ENCODE measurements around the gene SIGLEC14.

DNA sequence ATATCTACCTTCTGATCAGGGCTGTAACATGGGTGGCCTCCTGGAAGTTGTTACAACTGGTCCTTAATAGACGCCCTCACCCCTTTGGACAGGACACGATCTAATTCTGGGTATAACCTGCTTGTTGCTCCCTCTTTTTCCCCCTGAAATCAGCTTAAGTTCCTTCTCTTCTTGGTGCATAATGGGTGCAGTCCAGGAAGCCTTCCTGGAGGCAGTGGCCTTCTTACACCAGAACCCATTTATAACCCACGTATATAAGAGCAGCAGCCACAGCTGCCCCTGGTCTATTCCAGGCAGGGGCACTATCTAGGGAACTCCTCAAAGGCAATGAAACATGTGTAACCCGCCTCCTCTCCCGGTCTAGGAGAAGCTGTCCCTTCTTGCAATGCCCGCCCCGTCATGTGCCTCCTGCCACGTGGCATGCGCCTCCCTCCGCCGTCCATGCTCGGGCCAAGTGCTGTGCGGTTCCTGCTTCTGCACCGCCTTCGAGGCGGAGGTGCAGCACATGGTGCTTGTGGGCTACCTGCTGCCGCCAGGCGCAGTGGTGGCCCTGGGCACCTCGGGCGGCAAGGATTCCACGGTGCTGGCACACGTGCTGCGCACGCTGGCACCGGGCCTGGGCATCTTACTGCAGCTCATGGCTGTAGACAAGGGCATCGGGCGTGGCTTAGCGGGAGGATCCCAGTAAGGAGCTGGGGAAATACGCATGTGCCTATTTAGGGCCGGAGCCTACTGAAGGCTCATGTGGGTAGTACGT lies 48.3 kb downstream of the SIGLEC14 start:
- TF ChIP-seq, protein P1, sequence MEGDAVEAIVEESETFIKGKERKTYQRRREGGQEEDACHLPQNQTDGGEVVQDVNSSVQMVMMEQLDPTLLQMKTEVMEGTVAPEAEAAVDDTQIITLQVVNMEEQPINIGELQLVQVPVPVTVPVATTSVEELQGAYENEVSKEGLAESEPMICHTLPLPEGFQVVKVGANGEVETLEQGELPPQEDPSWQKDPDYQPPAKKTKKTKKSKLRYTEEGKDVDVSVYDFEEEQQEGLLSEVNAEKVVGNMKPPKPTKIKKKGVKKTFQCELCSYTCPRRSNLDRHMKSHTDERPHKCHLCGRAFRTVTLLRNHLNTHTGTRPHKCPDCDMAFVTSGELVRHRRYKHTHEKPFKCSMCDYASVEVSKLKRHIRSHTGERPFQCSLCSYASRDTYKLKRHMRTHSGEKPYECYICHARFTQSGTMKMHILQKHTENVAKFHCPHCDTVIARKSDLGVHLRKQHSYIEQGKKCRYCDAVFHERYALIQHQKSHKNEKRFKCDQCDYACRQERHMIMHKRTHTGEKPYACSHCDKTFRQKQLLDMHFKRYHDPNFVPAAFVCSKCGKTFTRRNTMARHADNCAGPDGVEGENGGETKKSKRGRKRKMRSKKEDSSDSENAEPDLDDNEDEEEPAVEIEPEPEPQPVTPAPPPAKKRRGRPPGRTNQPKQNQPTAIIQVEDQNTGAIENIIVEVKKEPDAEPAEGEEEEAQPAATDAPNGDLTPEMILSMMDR (conservative IDR thresholded peaks at IDR 0.05; ENCODE audit: low read length), result no peak
- TF ChIP-seq EZH2phosphoT487 (IDR thresholded peaks at IDR 0.05; ENCODE audit: borderline replicate concordance, low read depth, low read length), result no peak

Measured in OCI-LY7 (cell line).